Heart right ventricle (tissue), 16 donors: ENCODE data around the gene EDC3. TPM values are rescaled to one million over a fixed set of nuclear protein-coding genes. Genes with fewer than 3 reads are reported as not detected.

Source experiments
- ATAC-seq, 8 donors: fragments of 200-7000 bp; cut with Tn5 transposase; one replicate each; pipeline ENCODE4 v1.9.1; 2020; ENCODE audit warnings: mild to moderate bottlenecking in 8 of 8, moderate library complexity in 8 of 8, moderate number of reproducible peaks in 1 of 8
- DNase-seq, 2 donors: peaks; one replicate each; pipeline ENCODE4 v3.0.0-alpha.2; 2020
- H3K27ac ChIP-seq, 10 donors: fragments of 200-600 bp; sonication (generic) in 2 of 10; one replicate each; pipeline versions ENCODE4 v1.5.0 to v1.8.0; 2020 to 2022; ENCODE audit warnings: mild to moderate bottlenecking in 3 of 10
- H3K27me3 ChIP-seq, 7 donors: fragments of 200-600 bp; one replicate each; pipeline ENCODE4 v1.8.0; 2021 to 2022; ENCODE audit warnings: mild to moderate bottlenecking in 2 of 7
- H3K36me3 ChIP-seq, 9 donors: fragments of 200-600 bp; sonication (generic) in 1 of 9; one replicate each; pipeline versions ENCODE4 v1.5.0 to v1.8.0; 2020 to 2022; ENCODE audit warnings: mild to moderate bottlenecking in 2 of 9
- H3K4me1 ChIP-seq, 9 donors: fragments of 200-600 bp; sonication (generic) in 1 of 9; one replicate each; pipeline versions ENCODE4 v1.5.0 to v1.8.0; 2020 to 2022; ENCODE audit warnings: mild to moderate bottlenecking in 4 of 9
- H3K4me3 ChIP-seq, 10 donors: fragments of 200-600 bp; sonication (generic) in 2 of 10; one replicate each; pipeline versions ENCODE4 v1.5.0 to v1.8.0; 2020 to 2022; ENCODE audit warnings: mild to moderate bottlenecking in 7 of 10, moderate library complexity in 2 of 10
- H3K9me3 ChIP-seq, 11 donors: fragments of 200-600 bp in 10 of 11; sonication (generic) in 2 of 11; one replicate each; pipeline versions ENCODE4 v1.5.0 to v1.8.0; 2013 to 2022; ENCODE audit warnings: mild to moderate bottlenecking in 2 of 11, control low read depth in 1 of 11, moderate library complexity in 1 of 11
- CTCF ChIP-seq, 9 donors: fragments of 200-600 bp; sonication (generic) in 2 of 9; IDR thresholded peaks; one replicate each; pipeline versions ENCODE4 v1.5.0 to v1.8.0; 2021 to 2022; ENCODE audit warnings: antibody characterized with exemption in 9 of 9, mild to moderate bottlenecking in 5 of 9, moderate library complexity in 1 of 9
- WGBS, 2 donors: extraction: QIAGEN DNeasy Blood & Tissue Kit; methylation state at CpG; one replicate each; pipeline ENCODE4 v1.1.7; 2013; ENCODE audit warnings: inconsistent platforms in 1 of 2; 5-methylcytosine and 5-hydroxymethylcytosine counted together
- intact Hi-C, 10 donors: fragments of 100-400 bp; cut with DNase I; formaldehyde crosslinking; loops; one replicate each; pipeline versions ENCODE4 v1.11.1 to v1.14.2; 2022
- polyA plus RNA-seq, 2 donors: library from polyadenylated mRNA; stranded (reverse); fragments of 200-250 nt; gene quantifications; one replicate each; pipeline ENCODE4 v1.2.3, GENCODE V29; 2013
- total RNA-seq, 10 donors: library from RNA; stranded (reverse); fragmentation: NEBNext Ultra II Directional in 3 of 10; extraction: Animal tissue kit (Norgen Biotek cat#: 25700) in 3 of 10; gene quantifications; one replicate each; pipeline versions ENCODE4 v1.2.1 to v1.2.4, GENCODE V29; 2021 to 2023
- donor health status: Arrhythmogenic right ventricular cardiomyopathy.
- donor health status: ischemic (EF 13 %, LVEDD 7.1; RV severe dilation, severe dysfunction).
- donor health status: healthy with polysubstance abuse.
- donor health status: DM: no; HTN: yes; CAD: no.
- donor health status: DM: no; HTN: no; CAD: no.
- donor health status: ischemic (EF 25% LVEDD 6.9; RV normal size, moderate dysfunction).
- donor health status: ischemic (EF 25% LVEDD 5.7; RV mildly dilated, moderate dysfunction).
- donor health status: healthy.
- donor health status: DM: yes; HTN: yes; CAD: no.
- donor health status: Ischemic cardiomyopathy.
- donor health status: ischemic (EF 35%, LVEDD 5.7; RV mildly dilated, moderate dysfunction).
- donor health status: nonischemic (EF 11% LVEDD 7.7; RV severe dilation, severe dysfunction).
- donor health status: DM: yes; HTN: yes; CAD: no.
- donor health status: PGD.
- donor health status: ischemic (EF 29% LVEDD 5.4; RV normal size, mild dysfunction).
- donor health status: nonischemic (EF 23%, LVEDD 6.1; RV moderate dilation, normal function).

The EDC3 gene
- total and polyA plus RNA-seq, 12 donors: 10.4 to 18.1 (median 15.5) TPM

GRCh38 chr15:74683758-74684157 is 12.1 kb downstream of the EDC3 start:
- 82 to 100% methylated on average over 1 of the region's 1 CpG for WGBS, 2 donors
- Histone ChIP-seq H3K4me3 (no peak overlapping the region), H3K9me3 (peaks cover 0 to 14% (median 7%) of the 10 kb centered on the region in 11 donors), H3K36me3 (peaks cover 0 to 30% (median 11%) of the 10 kb centered on the region in 9 donors), H3K27ac (no peak overlapping the region), H3K4me1 (no peaks in the 10 kb centered on the region), H3K27me3 (no peaks in the 10 kb centered on the region)
- intact Hi-C loops: no loop called here
- DNase-seq (no peak), ATAC-seq (no peak)
- no peak for TF ChIP-seq CTCF (IDR thresholded peaks at IDR 0.05)

GRCh38 chr15:74682954-74683353 is 12.9 kb downstream of the EDC3 start:
- H3K9me3 ChIP-seq: peaks cover 0 to 14% (median 7%) of the 10 kb centered on the region in 11 donors
- H3K27me3 ChIP-seq: no peaks in the 10 kb centered on the region
- no peak for ATAC-seq
- H3K4me3 ChIP-seq: no peak overlapping the region
- no peak for TF ChIP-seq CTCF (IDR thresholded peaks at IDR 0.05)
- DNase-seq: no peak
- intact Hi-C loops: no loop called here
- 99% methylated on average over 3 of the region's 3 CpGs for WGBS, 2 donors
- H3K4me1 ChIP-seq: no peaks in the 10 kb centered on the region
- H3K27ac ChIP-seq: no peak overlapping the region
- peaks cover 0 to 30% (median 11%) of the 10 kb centered on the region in 9 donors for H3K36me3 ChIP-seq

- intact Hi-C loops: no loop called here
- no peak for TF ChIP-seq CTCF (IDR thresholded peaks at IDR 0.05)
Measured at GRCh38 chr15:74680456-74680855, 15.4 kb downstream of the EDC3 start.

GRCh38 chr15:74676801-74677200 is 19.0 kb downstream of the EDC3 start:
- H3K36me3 ChIP-seq: peaks cover 0 to 29% (median 11%) of the 10 kb centered on the region in 9 donors
- no peaks in the 10 kb centered on the region for H3K27me3 ChIP-seq
- intact Hi-C loops: no loop called here
- ATAC-seq (no peak), DNase-seq (no peak)
- no peak for TF ChIP-seq CTCF (IDR thresholded peaks at IDR 0.05)
- no peaks in the 10 kb centered on the region for H3K9me3 ChIP-seq
- H3K4me1 ChIP-seq: no peaks in the 10 kb centered on the region
- 88 to 91% methylated on average over 7 of the region's 7 CpGs for WGBS, 2 donors
- H3K27ac ChIP-seq: no peak overlapping the region
- no peak overlapping the region for H3K4me3 ChIP-seq

More at GRCh38 chr15:74680456-74680855, 15.4 kb downstream of the EDC3 start:
- Histone ChIP-seq H3K4me3 (no peak overlapping the region), H3K27me3 (no peaks in the 10 kb centered on the region), H3K36me3 (peaks cover 0 to 15% (median 0%) of the 10 kb centered on the region in 9 donors), H3K9me3 (peaks cover 0 to 14% (median 7%) of the 10 kb centered on the region in 11 donors), H3K4me1 (no peaks in the 10 kb centered on the region), H3K27ac (no peak overlapping the region)
- no peak for ATAC-seq
- DNase-seq: no peak
- WGBS, 2 donors: 94 to 95% methylated on average over 2 of the region's 2 CpGs
